Measurements from ENCODE around the gene MSMB. TPM values are rescaled to one million over a fixed set of nuclear protein-coding genes. Genes with fewer than 3 reads are reported as not detected.

Gene MSMB
- total and polyA plus RNA-seq, 2 of the 4 experiments (the other 2 are of a cell fraction): not detected

GRCh38 chr10:46016811-46017210 lies 29.3 kb downstream of the MSMB start:
- no peak overlapping the region for H2BK15ac ChIP-seq (ENCODE audit: low read depth, low read length)
- in situ Hi-C loops (cut with MboI; ENCODE audit: low sequenced_read_pairs): loop anchor here (25.0 kb wide), 1 partner anchor 1030 kb away; the partner anchor contains the start of gene DEPP1

More at GRCh38 chr10:46016811-46017210, 29.3 kb downstream of the MSMB start:
- no peak overlapping the region for H4K8ac ChIP-seq (ENCODE audit: low read depth in 2 of 2, low read length in 2 of 2)
- POLR2A ChIA-PET (ENCODE audit: unreplicated experiment): no interaction called here
- no peaks in the 10 kb centered on the region for H3K9me3 ChIP-seq (ENCODE audit: control insufficient read depth, insufficient read depth, low read length)
- no peak overlapping the region for H4K5ac ChIP-seq (ENCODE audit: low read depth, low read length)
- H3K4me1 ChIP-seq (ENCODE audit: control insufficient read depth, insufficient read depth, low read length): peaks cover 20% of the 10 kb centered on the region
- H3K4ac ChIP-seq (ENCODE audit: low read depth, low read length): no peak overlapping the region
- H4K20me1 ChIP-seq (ENCODE audit: insufficient read depth, low read length): peaks cover 54% of the 10 kb centered on the region
- H3K79me1 ChIP-seq (ENCODE audit: low read depth in 1 of 2, low read length in 2 of 2): peaks cover 26 to 62% of the 10 kb centered on the region in 2 experiments
- no peaks in the 10 kb centered on the region for H3K27me3 ChIP-seq (ENCODE audit: control insufficient read depth, insufficient read depth, low read length)
- H2BK5ac ChIP-seq (ENCODE audit: low read depth, low read length, poor library complexity, severe bottlenecking): no peak overlapping the region
- H3K23ac ChIP-seq (ENCODE audit: low read depth, low read length): no peak overlapping the region
- dilution Hi-C loops (cut with HindIII; ENCODE audit: low sequenced_read_pairs, unreplicated experiment) (no loop called here), intact Hi-C loops (cut with micrococcal nuclease) (no loop called here)
- peaks cover 20% of the 10 kb centered on the region for H3K9me1 ChIP-seq (ENCODE audit: insufficient read depth, low read length)
- no peak overlapping the region for H3K4me3 ChIP-seq (ENCODE audit: insufficient read depth, low read depth, low read length)
- WGBS, 2 experiments (ENCODE audit: extremely low coverage in 2 of 2, insufficient read length in 1 of 2): no CpG with 5 or more reads among the region's 1 CpG
- H2AK5ac ChIP-seq (ENCODE audit: low read depth, low read length): no peak overlapping the region
- no peak overlapping the region for H3K9ac ChIP-seq (ENCODE audit: low read depth, low read length)
- H4K91ac ChIP-seq (ENCODE audit: insufficient read depth, low read depth, low read length): no peak overlapping the region
- H3K56ac ChIP-seq (ENCODE audit: extremely low read depth, insufficient read depth, low read length): no peak overlapping the region
- CTCF ChIA-PET: interaction anchor here (1.2 kb wide), 1 partner anchor 12 kb away, joined by 7 read pairs; no protein-coding TSS in a partner anchor
- no peak overlapping the region for H3K4me2 ChIP-seq (ENCODE audit: low read depth, low read length)
- H3K14ac ChIP-seq (replicated peaks; ENCODE audit: low read depth, low read length): no peak overlapping the region
- no TSS peak for BruUV-seq (replicated peaks)
- ATAC-seq (ENCODE audit: low read depth) (no peak), DNase-seq (no peak)
- H2AK9ac ChIP-seq (replicated peaks; ENCODE audit: low read depth, low read length, poor library complexity): no peak overlapping the region
- H3K36me3 ChIP-seq (ENCODE audit: control insufficient read depth, insufficient read depth, low read length): peaks cover 23% of the 10 kb centered on the region
- no peak overlapping the region for H2AFZ ChIP-seq (replicated peaks; ENCODE audit: low read length, poor library complexity)
- H3K27ac ChIP-seq (ENCODE audit: insufficient read depth, low read length): no peak overlapping the region
- H2BK120ac ChIP-seq (ENCODE audit: low read depth, low read length): no peak overlapping the region
- no peak overlapping the region for H3K18ac ChIP-seq (ENCODE audit: low read depth, low read length)
- TF ChIP-seq ELK1 (IDR thresholded peaks at IDR 0.05; ENCODE audit: borderline replicate concordance, low read depth, low read length) (no peak), CTCF (conservative IDR thresholded peaks at IDR 0.05; ENCODE audit: low read depth, low read length) (no peak), POLR2A (IDR thresholded peaks at IDR 0.05; ENCODE audit: low read depth, low read length) (no peak), USF2 (IDR thresholded peaks at IDR 0.05; ENCODE audit: low read depth, low read length) (no peak), FOS (IDR thresholded peaks at IDR 0.05; ENCODE audit: low read depth, low read length) (no peak), RAD21 (IDR thresholded peaks at IDR 0.05; ENCODE audit: low read length) (no peak), RFX5 (IDR thresholded peaks at IDR 0.05; ENCODE audit: low read depth, low read length) (no peak)
- no peak overlapping the region for H2BK20ac ChIP-seq (ENCODE audit: low read depth, low read length)
